H1 (cell line): Measurements from ENCODE around the gene BTN2A1. TPM values are rescaled to one million over a fixed set of nuclear protein-coding genes. Genes with fewer than 3 reads are reported as not detected.

Experiments
- CTCF ChIA-PET: fragments of 300-600 bp; sonication (Branson Sonifier 250); formaldehyde crosslinking; loops from one replicate; lab custom pipeline; 2021; ENCODE audit not compliant: partially characterized antibody; lab: Charles Lee
- POLR2A ChIA-PET: fragments of 300-600 bp; sonication (Branson Sonifier 250); formaldehyde crosslinking; loops from one replicate; lab custom pipeline; 2021; ENCODE audit warnings: inconsistent platforms; ENCODE audit not compliant: partially characterized antibody; lab: Charles Lee
- DNase-seq, 2 experiments: peaks; one replicate each; pipeline versions ENCODE4 v3.0.0 to v3.0.0-alpha.2; 2010 to 2022; ENCODE audit warnings: low spot score in 2 of 2, low read depth in 1 of 2, mixed read lengths in 1 of 2
- FAIRE-seq: peaks from 2 replicates; lab custom pipeline; 2011; peaks lifted over from hg19 to GRCh38; lab: Jason Lieb, UNC
- H2AFZ ChIP-seq: 2 replicates; pipeline ENCODE4 v1.8.1; 2012; ENCODE audit warnings: low read length, inconsistent platforms
- H2AK5ac ChIP-seq: 2 replicates; pipeline ENCODE4 v1.6.1; 2013; ENCODE audit warnings: low read depth, low read length
- H2BK120ac ChIP-seq: replicated peaks from 2 replicates; pipeline ENCODE3; 2013; ENCODE audit warnings: low read depth, low read length, inconsistent platforms
- H2BK12ac ChIP-seq: 2 replicates; pipeline ENCODE4 v1.6.1; 2013; ENCODE audit warnings: low read depth, low read length
- H2BK15ac ChIP-seq: 2 replicates; pipeline ENCODE4 v1.6.1; 2013; ENCODE audit warnings: low read length
- H2BK20ac ChIP-seq: 2 replicates; pipeline ENCODE4 v1.6.1; 2013; ENCODE audit warnings: low read length
- H2BK5ac ChIP-seq: 2 replicates; pipeline ENCODE4 v1.6.1; 2013; ENCODE audit warnings: low read depth, low read length
- H3K14ac ChIP-seq: 2 replicates; pipeline ENCODE4 v1.6.1; 2013; ENCODE audit warnings: inconsistent platforms; ENCODE audit not compliant: insufficient read length
- H3K18ac ChIP-seq: 2 replicates; pipeline ENCODE4 v1.6.1; 2013; ENCODE audit warnings: low read length; ENCODE audit errors: extremely low read depth
- H3K23ac ChIP-seq: 2 replicates; pipeline ENCODE4 v1.6.1; 2013; ENCODE audit warnings: inconsistent platforms; ENCODE audit not compliant: insufficient read length
- H3K23me2 ChIP-seq: 2 replicates; pipeline ENCODE4 v1.6.1; 2013; ENCODE audit warnings: low read depth, low read length
- H3K27ac ChIP-seq: 2 replicates; pipeline ENCODE4 v1.6.1; 2011; ENCODE audit warnings: low read depth, low read length, inconsistent platforms
- H3K27me3 ChIP-seq, 4 experiments: replicated peaks in 1 of 4; 1 replicate in 1 of 4; 2 replicates in 3 of 4; pipeline versions ENCODE4 v1.6.1 to v1.8.1; 2011 to 2013; ENCODE audit warnings: low read length in 3 of 4, mild to moderate bottlenecking in 3 of 4, inconsistent platforms in 2 of 4, mixed read lengths in 2 of 4, moderate library complexity in 1 of 4; ENCODE audit not compliant: control insufficient read depth in 3 of 4, insufficient read depth in 3 of 4; ENCODE audit errors: extremely low read depth in 1 of 4
- H3K36me3 ChIP-seq, 4 experiments: 2 replicates each; pipeline versions ENCODE4 v1.6.1 to v1.8.1; 2011 to 2013; ENCODE audit warnings: mild to moderate bottlenecking in 4 of 4, low read length in 3 of 4, moderate library complexity in 2 of 4, control low read depth in 1 of 4, inconsistent platforms in 1 of 4; ENCODE audit not compliant: insufficient read depth in 4 of 4, control insufficient read depth in 2 of 4
- H3K4ac ChIP-seq: replicated peaks from 2 replicates; pipeline ENCODE3; 2013; ENCODE audit warnings: low read length, low read depth, mixed read lengths, inconsistent platforms; ENCODE audit not compliant: insufficient read length
- H3K4me1 ChIP-seq, 4 experiments: replicated peaks in 1 of 4; 1 replicate in 1 of 4; 2 replicates in 3 of 4; pipeline versions ENCODE4 v1.6.1 to v1.8.1; 2011 to 2013; ENCODE audit warnings: low read length in 3 of 4, inconsistent platforms in 2 of 4, mixed read lengths in 1 of 4; ENCODE audit not compliant: insufficient read depth in 4 of 4, control insufficient read depth in 3 of 4
- H3K4me2 ChIP-seq, 2 experiments: 2 replicates each; pipeline versions ENCODE4 v1.6.1 to v1.8.1; 2011 to 2013; ENCODE audit warnings: low read depth in 2 of 2, low read length in 2 of 2, control low read depth in 1 of 2, inconsistent platforms in 1 of 2, mild to moderate bottlenecking in 1 of 2; ENCODE audit not compliant: insufficient read depth in 1 of 2
- H3K4me3 ChIP-seq, 4 experiments: fragments of 200-600, 300-600 bp in 1 of 4; sonication (generic), shearing (Covaris generic), sonication (Bioruptor Twin) in 1 of 4; 2 replicates each; pipeline versions ENCODE4 v1.5.1 to v1.8.1; 2011 to 2016; ENCODE audit warnings: low read length in 4 of 4, low read depth in 3 of 4, control low read depth in 2 of 4, inconsistent platforms in 2 of 4, mild to moderate bottlenecking in 2 of 4, mixed read lengths in 1 of 4, moderate library complexity in 1 of 4; ENCODE audit not compliant: insufficient read depth in 2 of 4; ENCODE audit errors: extremely low read depth in 1 of 4
- H3K56ac ChIP-seq: replicated peaks from 2 replicates; pipeline ENCODE3; 2013; ENCODE audit warnings: low read depth, mild to moderate bottlenecking, mixed read lengths, low read length, inconsistent platforms; ENCODE audit not compliant: insufficient read length
- H3K79me1 ChIP-seq: 2 replicates; pipeline ENCODE4 v1.6.1; 2013; ENCODE audit warnings: low read depth, low read length, control low read depth
- H3K79me2 ChIP-seq, 2 experiments: 2 replicates each; pipeline versions ENCODE4 v1.6.1 to v1.8.1; 2012 to 2013; ENCODE audit warnings: low read length in 2 of 2, mild to moderate bottlenecking in 2 of 2, inconsistent platforms in 1 of 2; ENCODE audit not compliant: insufficient read depth in 2 of 2, control insufficient read depth in 1 of 2
- H3K9ac ChIP-seq, 4 experiments: replicated peaks in 1 of 4; 1 replicate in 1 of 4; 2 replicates in 3 of 4; pipeline versions ENCODE4 v1.6.1 to v1.8.1; 2011 to 2013; ENCODE audit warnings: low read depth in 3 of 4, low read length in 3 of 4, control low read depth in 2 of 4, mild to moderate bottlenecking in 2 of 4, moderate library complexity in 2 of 4, inconsistent platforms in 1 of 4; ENCODE audit errors: extremely low read depth in 1 of 4
- H3K9me3 ChIP-seq, 2 experiments: 2 replicates each; pipeline versions ENCODE4 v1.6.1 to v1.8.1; 2012 to 2013; ENCODE audit warnings: mild to moderate bottlenecking in 2 of 2, moderate library complexity in 2 of 2, control low read depth in 1 of 2, inconsistent platforms in 1 of 2, low read depth in 1 of 2, low read length in 1 of 2, mixed read lengths in 1 of 2; ENCODE audit not compliant: insufficient read depth in 2 of 2
- H4K20me1 ChIP-seq, 2 experiments: replicated peaks in 1 of 2; 2 replicates each; pipeline versions ENCODE3 to v1.8.1; 2011 to 2013; ENCODE audit warnings: inconsistent platforms in 2 of 2, low read length in 2 of 2, mild to moderate bottlenecking in 1 of 2; ENCODE audit not compliant: insufficient read depth in 2 of 2, control insufficient read depth in 1 of 2
- H4K5ac ChIP-seq: 2 replicates; pipeline ENCODE4 v1.6.1; 2013; ENCODE audit warnings: low read length, low read depth, mixed read lengths, inconsistent platforms; ENCODE audit not compliant: insufficient read length
- H4K8ac ChIP-seq: 2 replicates; pipeline ENCODE4 v1.8.0; 2013; ENCODE audit warnings: mild to moderate bottlenecking, moderate library complexity, low read length, inconsistent platforms; ENCODE audit not compliant: insufficient read depth; ENCODE audit errors: extremely low read depth
- H4K91ac ChIP-seq: replicated peaks from 2 replicates; pipeline ENCODE3; 2013; ENCODE audit warnings: low read length, mixed read lengths, inconsistent platforms; ENCODE audit not compliant: insufficient read length
- CEBPB ChIP-seq: IDR thresholded peaks from 2 replicates; pipeline ENCODE4 v1.6.1; 2012; ENCODE audit warnings: low read depth, low read length
- WGBS, 2 experiments: shearing (Covaris generic) in 1 of 2; methylation state at CpG; one replicate each; pipeline versions ENCODE4 v1.1.6 to v1.1.7; 2013 to 2015; ENCODE audit warnings: low lambda C conversion rate in 2 of 2, mixed read lengths in 2 of 2, inconsistent platforms in 1 of 2, low coverage in 1 of 2, missing lambda C conversion rate in 1 of 2; ENCODE audit not compliant: insufficient replicate concordance in 2 of 2, insufficient coverage in 1 of 2, insufficient read length in 1 of 2; ENCODE audit errors: extremely low coverage in 1 of 2, missing lambda C conversion rate in 1 of 2; 5-methylcytosine and 5-hydroxymethylcytosine counted together
- polyA plus RNA-seq, 7 experiments: library from polyadenylated mRNA; depleted of rRNA in 3 of 7; stranded (reverse) in 5 of 7; unstranded in 2 of 7; fragments of >200 nt in 5 of 7; fragments of 200-250 nt in 2 of 7; gene quantifications; 1 replicate in 5 of 7; 2 replicates in 1 of 7; 4 replicates in 1 of 7; pipeline versions ENCODE4 v1.2.1 to v1.2.3, GENCODE V29; 2011 to 2013; ENCODE audit warnings: missing spikeins in 2 of 7, mixed read lengths in 2 of 7
- total RNA-seq: library from RNA; stranded (reverse); fragmentation: NEBNext Ultra II Directional; extraction: Animal tissue kit (Norgen Biotek cat#: 25700); gene quantifications from 2 replicates; pipeline ENCODE4 v1.2.1, GENCODE V29; 2021

The BTN2A1 gene
- total and polyA plus RNA-seq, 2 of the 8 experiments (the other 6 are each of a cell fraction or from before 2014, with no cell fraction given), result 8.7 to 11.0 TPM

DNA sequence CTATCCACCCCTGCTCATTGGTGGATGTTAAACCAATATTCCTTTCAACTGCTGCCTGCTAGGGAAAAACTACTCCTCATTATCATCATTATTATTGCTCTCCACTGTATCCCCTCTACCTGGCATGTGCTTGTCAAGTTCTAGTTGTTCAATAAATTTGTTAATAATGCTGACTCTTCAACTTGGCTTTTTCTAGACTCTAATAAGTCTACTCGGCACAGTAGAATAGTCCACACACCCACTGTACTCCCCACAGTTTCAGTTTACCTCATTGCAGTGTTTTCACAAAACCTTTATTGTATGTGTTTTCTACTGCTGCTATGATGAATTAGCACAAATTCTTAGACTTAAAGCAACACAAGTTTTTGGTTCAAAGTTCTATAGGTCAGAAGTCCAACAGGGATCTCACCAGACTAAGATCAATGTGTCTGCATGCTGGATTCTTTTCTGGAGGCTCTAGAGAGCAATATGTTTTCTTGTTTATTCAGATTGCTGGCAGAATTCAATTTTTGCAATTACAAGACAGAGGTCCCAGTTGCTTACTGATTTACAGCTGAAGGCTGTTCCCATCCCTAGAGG lies 42.6 kb upstream of the BTN2A1 start:
- Histone ChIP-seq H3K18ac (no peak overlapping the region), H3K4me1 (peaks cover 0 to 2% (median under 1%) of the 10 kb centered on the region in 4 experiments; a peak in 1 of 7 replicates), H3K23ac (no peak overlapping the region), H3K27me3 (no peaks in the 10 kb centered on the region), H3K9ac (no peak overlapping the region), H3K56ac (no peak overlapping the region), H3K4me3 (no peak overlapping the region), H4K8ac (no peak overlapping the region), H3K36me3 (no peaks in the 10 kb centered on the region), H3K79me2 (no peaks in the 10 kb centered on the region), H3K14ac (no peak overlapping the region), H2AK5ac (no peak overlapping the region), H4K5ac (no peak overlapping the region), H3K9me3 (peaks cover 9 to 11% of the 10 kb centered on the region in 2 experiments; a peak in 3 of 4 replicates), H2BK20ac (no peak overlapping the region), H2BK120ac (no peak overlapping the region), H3K27ac (no peak overlapping the region), H3K4me2 (no peak overlapping the region), H3K23me2 (no peaks in the 10 kb centered on the region), H4K20me1 (no peaks in the 10 kb centered on the region), H2BK15ac (no peak overlapping the region), H4K91ac (no peak overlapping the region), H3K79me1 (no peaks in the 10 kb centered on the region), H3K4ac (no peak overlapping the region), H2BK12ac (no peak overlapping the region), H2AFZ (no peak overlapping the region), H2BK5ac (no peak overlapping the region)
- CTCF ChIA-PET, result interaction anchor here (0.9 to 1.1 kb wide), 2 partner anchors 72 to 74 kb away, joined by 3 read pairs; no protein-coding TSS in a partner anchor
- DNase-seq (no peak), FAIRE-seq (no peak)
- 89% methylated on average over 1 of the region's 1 CpG; no CpG with 5 or more reads in 1 of the 2 experiments for WGBS, 2 experiments
- POLR2A ChIA-PET, result no interaction called here
- TF ChIP-seq CEBPB, result no peak
